Mucosa of rectum (tissue), 2 donors: Measurements from ENCODE around the gene ASF1B.

ENCODE experiments used
- H3K27ac ChIP-seq, 2 donors: one replicate each; pipeline ENCODE4 v1.7.0; 2013; ENCODE audit warnings: inconsistent platforms in 2 of 2, low read depth in 2 of 2, low read length in 2 of 2
- H3K27me3 ChIP-seq, 2 donors: one replicate each; pipeline ENCODE4 v1.7.0; 2013; ENCODE audit warnings: low read length in 2 of 2; ENCODE audit not compliant: control insufficient read depth in 2 of 2, insufficient read depth in 2 of 2
- H3K36me3 ChIP-seq, 2 donors: one replicate each; pipeline ENCODE4 v1.7.0; 2013; ENCODE audit warnings: low read length in 2 of 2; ENCODE audit not compliant: control insufficient read depth in 2 of 2, insufficient read depth in 2 of 2
- H3K4me1 ChIP-seq, 2 donors: one replicate each; pipeline ENCODE4 v1.7.0; 2013; ENCODE audit warnings: low read length in 2 of 2, mild to moderate bottlenecking in 1 of 2; ENCODE audit not compliant: control insufficient read depth in 2 of 2, insufficient read depth in 2 of 2
- H3K4me3 ChIP-seq, 2 donors: one replicate each; pipeline ENCODE4 v1.7.0; 2013; ENCODE audit warnings: low read length in 2 of 2
- H3K9ac ChIP-seq, 2 donors: one replicate each; pipeline ENCODE4 v1.7.0; 2013; ENCODE audit warnings: low read length in 2 of 2, low read depth in 1 of 2, mild to moderate bottlenecking in 1 of 2
- H3K9me3 ChIP-seq, 2 donors: one replicate each; pipeline ENCODE4 v1.7.0; 2013; ENCODE audit warnings: low read length in 2 of 2; ENCODE audit not compliant: control insufficient read depth in 2 of 2
- donor health status: healthy.
- donor health status: Normal muscosa, but diverticular disease.

The ASF1B gene

DNA sequence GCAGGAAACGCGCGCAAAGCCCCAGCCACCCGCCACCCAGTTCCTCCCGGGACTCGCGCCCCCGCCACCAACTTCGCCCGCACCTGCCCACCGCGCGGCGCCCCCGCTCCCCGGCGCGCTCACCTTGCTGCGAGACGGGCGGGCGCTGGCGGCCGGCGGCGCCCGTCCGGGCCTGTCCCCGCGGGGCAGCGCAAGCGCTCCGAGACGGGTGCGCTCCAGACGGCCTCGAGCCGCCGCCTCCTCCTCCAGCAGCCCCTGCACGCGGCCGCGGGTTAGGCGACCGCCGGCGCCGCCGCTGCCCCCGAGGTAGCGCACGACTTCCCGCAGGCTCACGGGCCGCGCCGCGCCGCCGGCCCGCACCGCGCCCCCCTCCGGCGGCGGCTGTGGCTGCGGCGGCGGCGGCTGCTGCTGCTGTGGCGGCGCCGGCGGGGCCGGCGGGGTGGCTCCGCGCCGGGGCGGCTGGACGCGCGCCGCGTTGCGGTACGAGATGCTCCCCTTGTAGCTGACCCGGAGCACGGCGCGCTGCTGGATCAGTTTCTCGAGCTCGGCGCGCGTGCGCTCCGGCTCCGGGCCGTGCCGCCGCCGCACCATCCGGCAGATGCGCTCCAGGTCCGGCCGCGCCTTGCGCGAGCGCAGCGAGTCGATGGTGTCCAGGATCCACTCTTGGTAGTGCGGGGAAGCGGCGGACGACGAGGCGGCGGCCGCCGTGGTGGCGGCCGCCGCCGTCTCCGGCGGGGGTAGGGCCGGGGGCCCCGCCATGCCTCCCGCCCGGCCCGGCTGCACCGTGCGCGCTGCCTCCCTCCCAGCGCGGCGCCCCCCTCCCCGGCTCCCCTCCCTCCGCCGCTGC, 46.5 kb downstream of the ASF1B start:
- peaks cover 0 to 4% of the 10 kb centered on the region in 2 donors for H3K9me3 ChIP-seq
- no peaks in the 10 kb centered on the region for H3K27me3 ChIP-seq
- peak overlapping the region; percentile 74 for H3K27ac ChIP-seq
- H3K4me1 ChIP-seq: peaks cover 5 to 7% of the 10 kb centered on the region in 2 donors
- H3K36me3 ChIP-seq: peaks cover 6 to 8% of the 10 kb centered on the region in 2 donors
- peak overlapping the region; percentile 0 to 43 for H3K9ac ChIP-seq
- H3K4me3 ChIP-seq: peak overlapping the region; percentile 61 to 64

DNA sequence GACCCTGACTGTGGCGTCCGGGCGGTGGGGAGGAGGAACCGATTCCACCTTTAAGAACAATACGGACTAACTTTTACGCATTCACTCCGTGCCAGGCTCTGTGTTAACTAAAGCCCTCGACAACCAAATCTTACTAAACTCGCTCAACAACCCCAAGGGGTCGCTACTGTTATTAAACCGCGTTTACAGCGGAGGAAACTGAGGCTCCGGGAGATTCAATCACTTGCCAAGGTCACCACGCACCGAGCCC, 47.1 kb downstream of the ASF1B start:
- Histone ChIP-seq H3K27me3 (no peaks in the 10 kb centered on the region), H3K4me1 (peaks cover 5 to 7% of the 10 kb centered on the region in 2 donors), H3K27ac (no peak overlapping the region), H3K9ac (peak overlapping the region; percentile 0 to 43), H3K36me3 (peaks cover 6 to 8% of the 10 kb centered on the region in 2 donors), H3K4me3 (peak overlapping the region; percentile 41 to 61), H3K9me3 (peaks cover 0 to 4% of the 10 kb centered on the region in 2 donors)

DNA sequence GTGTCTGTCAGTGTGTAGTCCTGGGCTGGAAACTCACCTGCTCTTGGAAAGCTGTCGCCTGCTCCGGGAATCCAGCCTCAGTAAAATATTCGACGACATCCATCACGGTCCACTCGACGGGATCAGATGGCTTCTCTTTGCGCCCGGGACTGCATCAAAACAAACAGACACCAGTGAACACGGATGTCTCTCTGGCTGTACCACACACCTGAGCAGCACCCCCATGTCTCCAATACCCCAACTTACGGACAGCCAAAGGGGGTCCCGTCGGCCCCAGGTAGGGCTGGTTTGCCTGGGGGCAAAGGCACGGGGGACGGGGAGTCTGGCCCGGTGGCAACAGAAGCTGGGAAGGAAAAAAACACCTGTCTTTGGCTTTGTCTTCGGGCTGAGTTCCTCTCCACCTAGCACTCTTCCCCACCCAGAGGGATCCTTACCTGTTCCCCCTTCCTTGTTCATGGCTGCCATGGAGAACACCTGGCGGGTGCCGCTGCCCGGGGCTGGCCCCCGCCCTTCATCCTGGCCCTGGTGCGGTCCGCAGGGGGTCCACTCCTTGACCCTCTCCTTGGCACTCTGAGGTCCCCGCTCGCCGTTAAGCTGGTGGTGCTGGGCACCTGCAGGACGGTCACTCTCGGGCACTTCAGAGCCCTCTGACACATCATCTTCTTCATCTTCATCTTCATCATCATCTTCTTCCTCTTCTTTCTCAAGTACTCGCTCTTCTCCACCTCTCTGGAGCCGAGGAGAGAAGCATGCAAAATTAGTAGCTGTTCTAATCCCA, 47.6 kb downstream of the ASF1B start:
- Histone ChIP-seq H3K36me3 (peaks cover 6 to 8% of the 10 kb centered on the region in 2 donors), H3K27me3 (no peaks in the 10 kb centered on the region), H3K4me3 (peak overlapping the region; percentile 41 to 61), H3K9ac (peak overlapping the region in 1 of 2 donors; percentile 43), H3K9me3 (peaks cover 0 to 4% of the 10 kb centered on the region in 2 donors), H3K4me1 (peaks cover 5 to 7% of the 10 kb centered on the region in 2 donors), H3K27ac (no peak overlapping the region)

DNA sequence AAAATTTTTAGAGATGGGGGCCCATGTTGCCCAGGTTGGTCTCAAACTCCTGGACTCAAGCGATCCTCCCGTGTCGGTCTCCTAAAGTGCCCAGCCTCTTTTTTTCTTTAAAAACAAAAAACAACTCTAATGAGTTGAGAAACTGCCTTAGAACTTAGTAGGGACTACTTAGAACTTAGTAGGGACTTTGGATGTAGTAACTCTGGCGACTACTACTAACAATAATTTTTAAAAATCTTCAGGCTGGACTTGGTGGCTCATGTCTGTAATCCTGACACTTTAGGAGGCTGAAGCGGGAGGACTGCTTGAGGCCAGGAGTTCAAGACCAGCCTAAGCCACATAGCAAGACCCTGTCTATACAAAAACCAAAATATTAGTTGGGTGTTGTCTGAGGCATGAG, 50.3 kb downstream of the ASF1B start:
- no peak overlapping the region for H3K9ac ChIP-seq

DNA sequence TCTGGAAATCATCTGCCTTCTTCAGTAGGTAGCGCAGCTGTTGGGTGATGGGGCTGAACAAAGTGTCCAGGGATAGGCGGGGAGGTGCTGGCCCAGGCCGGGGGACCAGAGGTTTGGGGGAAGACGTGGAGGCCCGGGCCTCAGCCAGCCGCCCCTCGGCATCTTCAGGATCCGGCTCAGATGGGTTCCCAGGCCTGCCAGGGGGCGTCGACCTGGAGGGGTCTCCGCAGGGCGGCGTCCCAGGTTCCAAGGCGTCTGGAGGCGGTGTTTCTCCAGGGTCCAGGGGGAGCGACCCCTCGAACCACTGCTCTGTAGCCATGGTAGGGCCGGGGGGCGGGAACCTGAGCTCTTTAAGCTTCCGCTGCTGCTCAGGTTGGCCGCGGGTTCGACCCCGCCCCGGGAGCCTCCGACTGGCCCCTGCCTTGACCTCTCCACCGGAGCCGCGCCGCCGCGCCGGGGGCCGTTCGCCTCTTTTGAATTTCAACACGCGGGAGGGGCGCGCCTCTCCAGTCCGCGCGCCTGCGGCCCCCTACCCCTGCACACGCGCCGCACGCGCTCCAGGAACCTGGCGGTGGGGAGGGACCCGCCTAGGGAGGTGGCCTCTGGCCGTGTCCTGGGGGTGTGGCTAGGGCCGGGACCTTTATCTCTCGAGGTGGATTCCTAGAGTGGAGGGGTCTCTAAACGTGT, 50.9 kb downstream of the ASF1B start, which contains the start of gene C19orf67:
Gene C19orf67 (minus strand): TSS at position 475 of the 687 bp plus-strand sequence. CDS start 156 bp downstream, at position 319.
- no peaks in the 10 kb centered on the region for H3K27me3 ChIP-seq
- H3K9me3 ChIP-seq: no peaks in the 10 kb centered on the region
- H3K36me3 ChIP-seq: peaks cover 6 to 8% of the 10 kb centered on the region in 2 donors
- no peak within 1 kb of the TSS for H3K9ac ChIP-seq
- peaks cover 16 to 17% of the 10 kb centered on the region in 2 donors for H3K4me1 ChIP-seq
- H3K27ac ChIP-seq: no peak within 1 kb of the TSS
- H3K4me3 ChIP-seq: peak within 1 kb of the TSS in 1 of 2 donors; percentile 16

More for the DNA sequence above, 50.3 kb downstream of the ASF1B start:
- H3K27me3 ChIP-seq: no peaks in the 10 kb centered on the region
- H3K4me3 ChIP-seq: no peak overlapping the region
- H3K9me3 ChIP-seq: no peaks in the 10 kb centered on the region
- peaks cover 10 to 15% of the 10 kb centered on the region in 2 donors for H3K4me1 ChIP-seq
- H3K36me3 ChIP-seq: peaks cover 6 to 8% of the 10 kb centered on the region in 2 donors
- H3K27ac ChIP-seq: no peak overlapping the region

DNA sequence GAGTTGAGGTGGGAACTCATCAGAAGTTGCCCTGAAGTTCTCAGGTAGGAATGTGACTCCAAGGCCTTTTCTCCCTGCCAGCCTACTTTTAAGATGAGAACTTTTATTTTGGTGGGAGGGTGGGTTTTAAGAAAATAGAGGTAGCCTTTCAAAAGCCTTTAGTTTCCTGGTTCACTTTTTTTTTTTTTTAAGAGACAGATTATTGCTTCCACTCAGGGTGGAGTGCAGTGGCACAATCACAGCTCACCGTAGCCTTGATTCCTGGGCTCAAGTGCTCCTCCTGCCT, 53.8 kb downstream of the ASF1B start:
- Histone ChIP-seq H3K27ac (peak overlapping the region; percentile 93 to 96), H3K36me3 (no peaks in the 10 kb centered on the region), H3K4me3 (peak overlapping the region; percentile 85 to 90), H3K4me1 (peaks cover 20 to 21% of the 10 kb centered on the region in 2 donors), H3K9me3 (no peaks in the 10 kb centered on the region), H3K27me3 (no peaks in the 10 kb centered on the region), H3K9ac (peak overlapping the region; percentile 87 to 97)

DNA sequence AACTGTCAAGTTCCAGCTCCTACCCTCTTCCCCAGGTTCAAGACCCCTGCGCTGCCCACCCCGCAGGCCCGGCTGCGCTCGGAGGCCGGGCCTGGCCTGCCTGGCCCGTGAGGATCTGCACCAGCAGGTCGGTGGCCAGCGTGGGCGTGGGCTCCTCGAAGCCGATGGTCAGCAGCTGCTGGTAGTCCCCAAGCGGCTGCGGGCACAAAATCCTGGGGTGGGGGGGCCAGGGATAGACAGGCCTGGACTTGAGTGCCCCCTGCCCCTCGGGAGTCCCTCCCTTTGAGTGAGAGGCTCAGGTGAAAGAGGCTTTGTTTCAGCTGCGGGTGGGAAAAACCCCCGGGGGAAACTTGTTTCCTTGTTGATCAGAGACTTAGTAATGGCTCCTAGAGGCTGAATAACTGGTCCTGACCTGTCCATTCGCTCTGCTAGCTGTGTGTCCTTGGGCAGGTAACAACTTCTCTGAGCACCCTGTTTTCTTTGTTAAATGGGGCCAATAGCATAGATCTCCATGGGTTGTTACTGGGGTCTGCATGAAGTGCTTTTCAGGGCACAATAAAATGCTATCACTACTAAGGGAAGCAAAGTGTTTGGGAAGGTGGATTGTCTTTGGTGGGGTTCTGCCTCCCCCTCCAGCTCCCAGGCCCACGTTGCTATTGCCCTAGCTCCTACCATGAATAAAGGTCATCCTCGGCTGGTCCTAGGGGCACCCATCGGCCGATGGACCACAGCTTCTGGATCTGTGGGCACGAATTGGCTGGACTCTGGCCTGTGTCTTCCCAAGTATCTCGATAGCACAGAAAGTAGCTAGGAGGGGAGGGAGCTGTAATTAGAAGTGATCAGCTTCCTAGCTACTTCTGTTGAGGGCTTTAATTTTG, 54.4 kb downstream of the ASF1B start:
- H3K27me3 ChIP-seq: no peaks in the 10 kb centered on the region
- no peaks in the 10 kb centered on the region for H3K36me3 ChIP-seq
- H3K4me1 ChIP-seq: peaks cover 20 to 21% of the 10 kb centered on the region in 2 donors
- H3K4me3 ChIP-seq: peak overlapping the region; percentile 85 to 90
- no peaks in the 10 kb centered on the region for H3K9me3 ChIP-seq
- H3K27ac ChIP-seq: peak overlapping the region; percentile 93 to 96
- peak overlapping the region; percentile 87 to 97 for H3K9ac ChIP-seq

DNA sequence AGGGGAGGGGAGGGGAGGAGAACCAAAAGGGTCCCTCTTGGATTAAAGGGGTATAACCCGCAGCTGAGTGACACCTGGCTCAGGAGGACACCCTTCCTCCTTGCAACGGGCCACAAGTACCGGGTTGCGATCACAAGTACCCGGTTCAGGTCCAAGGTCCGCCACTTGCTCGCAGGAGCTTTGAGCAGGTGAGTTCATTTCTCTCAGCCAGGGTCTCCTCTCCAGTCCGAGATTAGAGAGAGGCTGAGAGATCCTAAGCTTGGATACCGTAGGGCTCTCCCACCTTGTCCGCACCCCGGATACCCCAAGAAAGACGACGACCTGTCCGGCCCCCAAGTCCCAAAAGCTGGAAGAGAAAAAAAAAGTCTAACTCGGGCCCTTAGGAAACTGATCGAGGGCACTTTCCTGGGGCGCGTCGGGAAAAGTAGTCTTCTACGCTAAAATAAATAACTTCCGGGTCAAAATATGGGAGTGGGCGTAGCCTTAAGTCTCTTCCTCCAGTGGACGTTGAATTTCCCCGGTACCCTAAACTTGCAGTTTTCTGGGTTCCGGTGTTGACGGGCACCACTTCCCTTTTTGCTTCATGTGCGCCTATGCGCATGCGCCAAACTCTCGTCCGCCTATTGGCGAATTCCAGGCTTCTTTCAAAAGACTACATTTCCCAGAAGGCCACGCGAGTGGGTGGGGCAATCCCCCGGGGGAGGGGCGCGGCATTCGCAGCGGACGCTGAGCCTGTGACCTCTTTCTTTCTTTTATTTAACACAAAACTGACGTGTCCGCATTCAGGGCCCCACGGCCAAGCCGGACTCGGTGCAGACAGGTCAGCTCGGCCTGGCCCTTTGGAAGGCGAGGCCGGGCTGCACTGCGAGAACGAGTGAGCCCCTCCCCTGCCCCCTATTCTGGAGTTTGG, 55.2 kb downstream of the ASF1B start:
- Histone ChIP-seq H3K4me1 (peaks cover 20 to 23% of the 10 kb centered on the region in 2 donors), H3K27me3 (no peaks in the 10 kb centered on the region), H3K27ac (peak overlapping the region; percentile 93 to 96), H3K9me3 (no peaks in the 10 kb centered on the region), H3K4me3 (peak overlapping the region; percentile 85 to 90), H3K9ac (peak overlapping the region; percentile 87 to 97), H3K36me3 (no peaks in the 10 kb centered on the region)

DNA sequence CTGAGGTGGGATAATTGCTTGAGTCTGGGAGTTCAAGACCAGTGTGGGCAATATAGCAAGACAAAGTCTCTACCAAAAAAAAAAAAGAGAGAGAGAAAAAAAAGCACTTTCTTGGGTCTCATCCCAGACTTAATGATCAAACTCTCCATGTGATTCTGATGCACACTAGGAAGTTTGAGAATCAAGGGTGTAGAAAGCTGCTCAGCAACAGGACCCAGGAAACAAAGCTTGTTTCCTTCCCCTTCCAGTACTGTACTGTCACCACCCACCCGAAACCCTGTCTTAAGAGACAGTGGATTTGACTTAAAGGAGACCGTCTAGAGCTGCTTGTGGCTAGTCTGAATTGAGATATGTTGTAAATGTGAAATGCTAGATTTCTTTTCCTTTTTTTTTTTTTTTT, 58.0 kb downstream of the ASF1B start:
- no peaks in the 10 kb centered on the region for H3K9me3 ChIP-seq
- H3K4me1 ChIP-seq: peaks cover 31 to 42% of the 10 kb centered on the region in 2 donors
- no peaks in the 10 kb centered on the region for H3K36me3 ChIP-seq
- no peaks in the 10 kb centered on the region for H3K27me3 ChIP-seq
- H3K4me3 ChIP-seq: no peak overlapping the region
- no peak overlapping the region for H3K9ac ChIP-seq
- H3K27ac ChIP-seq: peak overlapping the region in 1 of 2 donors; percentile 23
